ENCODE data around the gene NRSN1. TPM values are rescaled to one million over a fixed set of nuclear protein-coding genes. Genes with fewer than 3 reads are reported as not detected.

The NRSN1 gene
- total RNA-seq, 1 experiment from 2014 or later = not detected

GRCh38 chr6:24100770-24101155, 25.3 kb upstream of the NRSN1 start:
- Histone ChIP-seq H2BK120ac (ENCODE audit: low read depth, low read length, poor library complexity, severe bottlenecking) (no peak overlapping the region), H3K79me1 (ENCODE audit: insufficient read depth, low read depth, low read length, poor library complexity, severe bottlenecking) (no peaks in the 10 kb centered on the region), H2BK20ac (ENCODE audit: low read depth, low read length, poor library complexity, severe bottlenecking) (no peak overlapping the region), H3K56ac (ENCODE audit: insufficient read length, low read depth, low read length) (no peak overlapping the region), H3K27me3 (ENCODE audit: insufficient read depth, low read length) (no peaks in the 10 kb centered on the region), H3K27ac (ENCODE audit: insufficient read length, low read depth, low read length) (no peak overlapping the region), H3K18ac (ENCODE audit: insufficient read length, low read depth, low read length) (no peak overlapping the region), H4K20me1 (ENCODE audit: control insufficient read depth, insufficient read depth, insufficient read length) (no peaks in the 10 kb centered on the region), H2AFZ (ENCODE audit: low read length) (no peak overlapping the region), H2BK12ac (ENCODE audit: insufficient read length, low read depth, low read length) (no peak overlapping the region), H3K14ac (ENCODE audit: insufficient read depth, low read length) (no peak overlapping the region), H4K5ac (ENCODE audit: insufficient read length, low read depth, low read length) (no peak overlapping the region), H3K4me1 (ENCODE audit: insufficient read depth, low read length) (no peaks in the 10 kb centered on the region), H2BK15ac (ENCODE audit: low read depth, low read length) (no peak overlapping the region), H3K4ac (ENCODE audit: low read depth, low read length) (no peak overlapping the region), H3K9me3 (ENCODE audit: control insufficient read depth, low read depth, low read length) (no peaks in the 10 kb centered on the region), H3T11ph (ENCODE audit: low read length) (no peak overlapping the region), H3K9ac (ENCODE audit: extremely low read depth, insufficient read length, low read length) (no peak overlapping the region), H3K23me2 (ENCODE audit: insufficient read length, low read depth, low read length, poor library complexity, severe bottlenecking) (no peaks in the 10 kb centered on the region), H4K91ac (ENCODE audit: insufficient read length, low read depth, low read length) (no peak overlapping the region), H3K4me2 (ENCODE audit: insufficient read depth, insufficient read length, low read length) (no peak overlapping the region), H2AK5ac (ENCODE audit: insufficient read length, low read length) (no peak overlapping the region), H3K23ac (ENCODE audit: insufficient read length, low read depth, low read length) (no peak overlapping the region), H3K79me2 (ENCODE audit: insufficient read depth, low read length) (no peaks in the 10 kb centered on the region), H2BK5ac (ENCODE audit: insufficient read length, low read length) (no peak overlapping the region), H4K8ac (replicated peaks; ENCODE audit: insufficient read length, low read depth, low read length) (no peak overlapping the region)
- H3K27ac Mint-ChIP-seq = no peak overlapping the region
- no peaks in the 10 kb centered on the region for H3K36me3 Mint-ChIP-seq (ENCODE audit: insufficient read depth in 1 of 3, low read depth in 3 of 3)
- peaks cover 2% of the 10 kb centered on the region; the same call in 1 of the 2 replicates for H3K27me3 Mint-ChIP-seq (ENCODE audit: low read depth)
- no peak overlapping the region for H3K4me3 Mint-ChIP-seq
- no CpG with 5 or more reads among the region's 2 CpGs for WGBS (ENCODE audit: extremely low coverage, insufficient read length, low lambda C conversion rate)
- no peak for DNase-seq
- TF ChIP-seq CTCF (conservative IDR thresholded peaks at IDR 0.05) = no peak
- no peaks in the 10 kb centered on the region for H3K9me3 Mint-ChIP-seq
- peaks cover 0 to 2% of the 10 kb centered on the region in 2 experiments; a peak in 1 of 4 replicates for H3K4me1 Mint-ChIP-seq
